ENCODE results near the gene ENTHD1.
"Not testable (repeated sequence)": the region's sequence is repeated elsewhere in the genome, so short reads cannot be mapped to it uniquely, and the experiment has no call there.

ENTHD1 gene

GRCh38 chr22:39743935-39744334 is 149.6 kb downstream of the ENTHD1 start:
- DNase-seq (ENCODE audit: extremely low read depth, low read depth): no peak
- TF ChIP-seq, protein P1, sequence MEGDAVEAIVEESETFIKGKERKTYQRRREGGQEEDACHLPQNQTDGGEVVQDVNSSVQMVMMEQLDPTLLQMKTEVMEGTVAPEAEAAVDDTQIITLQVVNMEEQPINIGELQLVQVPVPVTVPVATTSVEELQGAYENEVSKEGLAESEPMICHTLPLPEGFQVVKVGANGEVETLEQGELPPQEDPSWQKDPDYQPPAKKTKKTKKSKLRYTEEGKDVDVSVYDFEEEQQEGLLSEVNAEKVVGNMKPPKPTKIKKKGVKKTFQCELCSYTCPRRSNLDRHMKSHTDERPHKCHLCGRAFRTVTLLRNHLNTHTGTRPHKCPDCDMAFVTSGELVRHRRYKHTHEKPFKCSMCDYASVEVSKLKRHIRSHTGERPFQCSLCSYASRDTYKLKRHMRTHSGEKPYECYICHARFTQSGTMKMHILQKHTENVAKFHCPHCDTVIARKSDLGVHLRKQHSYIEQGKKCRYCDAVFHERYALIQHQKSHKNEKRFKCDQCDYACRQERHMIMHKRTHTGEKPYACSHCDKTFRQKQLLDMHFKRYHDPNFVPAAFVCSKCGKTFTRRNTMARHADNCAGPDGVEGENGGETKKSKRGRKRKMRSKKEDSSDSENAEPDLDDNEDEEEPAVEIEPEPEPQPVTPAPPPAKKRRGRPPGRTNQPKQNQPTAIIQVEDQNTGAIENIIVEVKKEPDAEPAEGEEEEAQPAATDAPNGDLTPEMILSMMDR (IDR thresholded peaks at IDR 0.05; ENCODE audit: low read depth, low read length): no peak

GRCh38 chr22:39739338-39740027 is 154.1 kb downstream of the ENTHD1 start:
- DNase-seq (ENCODE audit: extremely low read depth, low read depth): no peak
- TF ChIP-seq, protein P1 (IDR thresholded peaks at IDR 0.05; ENCODE audit: low read depth, low read length): no peak

DNA sequence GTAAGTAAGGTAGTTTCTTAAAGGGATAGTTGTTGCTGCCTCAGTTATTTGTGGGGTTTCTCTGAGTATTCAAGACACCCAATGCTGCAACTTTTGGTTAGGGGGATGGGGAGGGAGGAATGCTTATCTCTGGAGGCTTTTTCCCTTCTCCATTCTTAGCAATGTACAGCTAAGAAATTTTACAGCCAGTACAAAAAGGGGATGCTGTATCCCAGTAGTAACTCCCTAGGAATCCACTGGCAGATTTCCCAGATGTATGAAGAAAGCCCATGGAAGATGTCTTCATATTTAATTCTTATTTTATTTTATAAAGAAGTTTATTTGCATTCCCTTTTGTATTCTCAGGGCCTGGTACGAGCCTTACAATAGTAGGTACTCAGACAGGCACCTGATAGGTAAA is 154.8 kb downstream of the ENTHD1 start:
- no peak for DNase-seq (ENCODE audit: extremely low read depth, low read depth)
- TF ChIP-seq, protein P1 (IDR thresholded peaks at IDR 0.05; ENCODE audit: low read depth, low read length): no peak

GRCh38 chr22:39735776-39736175 is 157.8 kb downstream of the ENTHD1 start:
- TF ChIP-seq, protein P1 (IDR thresholded peaks at IDR 0.05; ENCODE audit: low read depth, low read length): no peak
- DNase-seq (ENCODE audit: extremely low read depth, low read depth): no peak

- TF ChIP-seq, protein P1 (IDR thresholded peaks at IDR 0.05; ENCODE audit: low read depth, low read length): no peak
- DNase-seq (ENCODE audit: extremely low read depth, low read depth): no peak
Observed at GRCh38 chr22:39734866-39735265, 158.7 kb downstream of the ENTHD1 start.

GRCh38 chr22:39734046-39734445 is 159.5 kb downstream of the ENTHD1 start:
- not testable (repeated sequence) for DNase-seq (ENCODE audit: extremely low read depth, low read depth)

- TF ChIP-seq, protein P1 (IDR thresholded peaks at IDR 0.05; ENCODE audit: low read depth, low read length): no peak
- DNase-seq (ENCODE audit: extremely low read depth, low read depth): no peak
Observed at GRCh38 chr22:39733191-39733590, 160.4 kb downstream of the ENTHD1 start.

DNA sequence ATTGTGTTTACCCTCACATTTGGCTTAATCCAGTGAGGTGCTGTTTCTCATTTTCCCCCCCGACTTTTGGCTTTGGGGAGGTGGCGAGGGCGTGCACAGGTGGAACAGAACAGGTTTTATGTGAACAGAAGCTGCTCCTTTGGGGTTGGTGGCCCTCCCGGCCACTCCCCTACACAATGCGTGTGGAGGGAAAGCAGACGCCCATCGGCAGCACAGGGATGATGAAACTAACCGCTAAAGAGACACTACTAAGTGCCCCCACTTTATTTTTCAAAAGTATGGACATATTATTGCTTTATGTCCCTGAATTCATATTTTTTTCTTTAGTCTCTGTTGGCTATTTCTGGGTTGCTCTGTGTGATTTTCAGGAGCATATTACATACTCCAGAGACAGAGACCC is 160.9 kb downstream of the ENTHD1 start:
- TF ChIP-seq, protein P1 (IDR thresholded peaks at IDR 0.05; ENCODE audit: low read depth, low read length): no peak
- no peak for DNase-seq (ENCODE audit: extremely low read depth, low read depth)

All from AG09319 (cell line).